Epithelial cell of alveolus of lung (primary cell): Measurements from ENCODE around the gene IPO11. TPM values are rescaled to one million over a fixed set of nuclear protein-coding genes. Genes with fewer than 3 reads are reported as not detected.

Source experiments
- total RNA-seq: library from RNA; depleted of rRNA; stranded (reverse); fragments of >200 nt; gene quantifications from 2 replicates; pipeline ENCODE4 v1.2.1, GENCODE V29; 2015

IPO11 gene
- total RNA-seq = 11.7 and 17.8 TPM in 2 replicates

DNA sequence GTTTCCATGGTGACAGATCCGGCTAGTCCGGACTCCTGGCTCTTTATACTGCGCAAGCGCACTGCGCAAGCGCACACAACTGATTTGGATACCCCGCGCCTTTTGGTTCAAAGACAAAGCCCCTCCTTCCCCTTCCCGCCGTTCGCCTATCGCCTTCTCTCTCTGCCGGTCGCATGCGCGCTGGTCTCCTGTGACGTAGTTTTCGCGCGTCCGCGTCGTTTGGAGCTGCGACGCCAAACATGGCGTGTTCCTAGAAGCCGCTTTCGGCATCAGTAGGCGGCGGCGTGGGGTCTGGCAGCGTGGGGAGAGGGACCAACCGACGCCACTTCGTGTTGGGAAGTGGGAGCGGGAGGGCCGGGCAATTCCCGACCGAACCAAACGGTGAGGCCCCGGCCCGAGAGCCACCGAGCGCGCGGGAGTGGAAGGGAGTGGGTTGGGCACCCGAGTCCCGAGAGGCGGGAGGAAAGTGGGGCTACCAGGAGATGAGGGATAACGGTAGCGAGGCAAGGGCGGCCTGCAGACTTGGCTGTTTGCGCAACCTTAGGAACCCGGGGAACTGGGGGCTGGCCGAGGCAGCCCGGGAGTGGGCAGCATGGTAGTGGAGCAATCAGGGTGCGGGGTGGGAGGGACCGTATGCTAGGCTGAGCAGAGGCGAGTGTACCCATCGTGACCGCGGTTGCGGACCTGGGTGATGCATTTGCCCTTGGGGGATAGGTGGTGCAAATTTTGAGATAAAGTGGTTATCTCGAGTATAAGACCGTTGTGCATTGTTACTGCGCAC is at the start of gene IPO11:
Gene IPO11, plus strand, starts transcription at position 215 of the 781 bp plus-strand sequence. CDS start 24,517 bp downstream, outside the sequence.

DNA sequence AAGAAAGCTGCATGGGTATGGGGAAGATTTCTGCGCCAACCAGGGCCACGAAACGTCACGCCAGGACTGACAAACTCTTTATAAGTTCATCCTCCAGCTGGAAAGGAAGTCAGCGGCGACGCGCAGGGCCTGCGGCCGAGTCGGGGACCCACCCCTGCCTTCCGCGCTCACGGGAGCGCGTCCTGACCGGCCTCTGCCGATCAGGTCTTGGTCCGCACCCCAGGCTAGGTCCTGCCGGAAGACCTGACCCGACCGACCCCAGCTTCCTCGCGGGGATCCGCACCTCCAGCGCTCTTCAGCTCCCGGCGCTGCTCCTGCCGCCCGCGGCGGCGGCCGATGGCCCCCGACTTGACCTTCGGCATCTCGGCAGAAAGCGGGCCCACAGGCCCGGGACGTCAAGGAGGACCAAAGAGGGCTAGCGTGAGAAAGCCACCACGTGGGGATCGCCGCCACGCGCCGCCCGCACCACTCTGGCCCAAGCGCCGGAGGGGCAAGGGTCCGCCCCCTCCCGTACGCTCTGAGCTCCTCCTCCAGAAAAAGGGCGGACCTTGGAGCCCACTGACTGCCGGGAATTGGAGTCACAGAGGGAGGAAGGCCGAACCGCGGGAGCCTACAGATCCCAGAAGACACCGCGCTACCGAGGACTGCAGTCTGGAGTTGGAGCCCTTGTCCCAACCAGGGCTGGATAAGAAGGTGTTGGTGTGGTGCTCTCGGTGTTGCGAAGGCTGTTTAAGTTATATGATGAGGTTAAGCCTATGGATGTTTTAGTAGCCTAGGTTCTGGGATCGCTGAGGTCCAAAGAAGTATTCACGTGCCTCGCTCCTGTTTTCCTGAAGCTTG is 8.9 kb upstream of the IPO11 start, which contains the start of gene DIMT1:
Gene DIMT1, minus strand, starts transcription at position 495 of the 840 bp plus-strand sequence. Its CDS starts 133 bp downstream, at position 362.

DNA sequence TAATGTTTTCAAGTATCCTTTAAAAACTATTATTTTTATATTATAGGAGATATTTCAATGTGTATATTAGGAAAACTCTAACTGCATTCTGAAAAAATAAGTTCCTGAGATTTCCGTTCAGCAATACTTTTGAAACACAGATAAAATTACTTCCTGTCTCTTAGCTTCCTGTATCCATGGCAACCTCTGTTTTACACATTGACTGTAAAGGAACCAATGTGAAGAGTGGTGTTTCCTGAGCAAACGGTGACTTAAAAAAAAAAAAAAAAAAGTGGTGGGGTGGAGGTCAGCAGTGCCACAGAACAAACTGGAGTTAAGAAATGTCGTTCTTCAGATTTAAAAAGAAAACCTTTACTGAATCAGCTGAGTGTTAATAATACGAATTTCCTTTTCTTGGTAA is 166.0 kb downstream of the IPO11 start, which contains the start of gene LRRC70:
Gene LRRC70, plus strand, starts transcription at position 280 of the 400 bp plus-strand sequence. CDS start 620 bp downstream, outside the sequence.

Other genes starting within 250 kb of the IPO11 start
- gene KIF2A, start 106.6 kb upstream of the IPO11 start, total RNA-seq = 30.3 and 40.3 TPM in 2 replicates
- 26.3 and 26.4 TPM in 2 replicates for gene DIMT1, start 8.9 kb upstream of the IPO11 start, total RNA-seq
- gene LRRC70, start 166.1 kb downstream of the IPO11 start, total RNA-seq = 0.24 and 0.26 TPM in 2 replicates